H1 (cell line): ENCODE measurements around the gene BEX3. TPM values are rescaled to one million over a fixed set of nuclear protein-coding genes. Genes with fewer than 3 reads are reported as not detected.
A peak's percentile ranks its signal among the peaks of the same experiment; 100 is the strongest.

Experiments used
- CTCF ChIA-PET: fragments of 300-600 bp; sonication (Branson Sonifier 250); formaldehyde crosslinking; loops from one replicate; lab custom pipeline; 2021; ENCODE audit not compliant: partially characterized antibody; lab: Charles Lee
- POLR2A ChIA-PET: fragments of 300-600 bp; sonication (Branson Sonifier 250); formaldehyde crosslinking; loops from one replicate; lab custom pipeline; 2021; ENCODE audit warnings: inconsistent platforms; ENCODE audit not compliant: partially characterized antibody; lab: Charles Lee
- DNase-seq, 2 experiments: peaks; one replicate each; pipeline versions ENCODE4 v3.0.0 to v3.0.0-alpha.2; 2010 to 2022; ENCODE audit warnings: low spot score in 2 of 2, low read depth in 1 of 2, mixed read lengths in 1 of 2
- FAIRE-seq: peaks from 2 replicates; lab custom pipeline; 2011; peaks lifted over from hg19 to GRCh38; lab: Jason Lieb, UNC
- H2AFZ ChIP-seq: 2 replicates; pipeline ENCODE4 v1.8.1; 2012; ENCODE audit warnings: low read length, inconsistent platforms
- H2AK5ac ChIP-seq: 2 replicates; pipeline ENCODE4 v1.6.1; 2013; ENCODE audit warnings: low read depth, low read length
- H2BK120ac ChIP-seq: replicated peaks from 2 replicates; pipeline ENCODE3; 2013; ENCODE audit warnings: low read depth, low read length, inconsistent platforms
- H2BK12ac ChIP-seq: 2 replicates; pipeline ENCODE4 v1.6.1; 2013; ENCODE audit warnings: low read depth, low read length
- H2BK15ac ChIP-seq: 2 replicates; pipeline ENCODE4 v1.6.1; 2013; ENCODE audit warnings: low read length
- H2BK20ac ChIP-seq: 2 replicates; pipeline ENCODE4 v1.6.1; 2013; ENCODE audit warnings: low read length
- H2BK5ac ChIP-seq: 2 replicates; pipeline ENCODE4 v1.6.1; 2013; ENCODE audit warnings: low read depth, low read length
- H3K14ac ChIP-seq: 2 replicates; pipeline ENCODE4 v1.6.1; 2013; ENCODE audit warnings: inconsistent platforms; ENCODE audit not compliant: insufficient read length
- H3K18ac ChIP-seq: 2 replicates; pipeline ENCODE4 v1.6.1; 2013; ENCODE audit warnings: low read length; ENCODE audit errors: extremely low read depth
- H3K23ac ChIP-seq: 2 replicates; pipeline ENCODE4 v1.6.1; 2013; ENCODE audit warnings: inconsistent platforms; ENCODE audit not compliant: insufficient read length
- H3K23me2 ChIP-seq: 2 replicates; pipeline ENCODE4 v1.6.1; 2013; ENCODE audit warnings: low read depth, low read length
- H3K27ac ChIP-seq: 2 replicates; pipeline ENCODE4 v1.6.1; 2011; ENCODE audit warnings: low read depth, low read length, inconsistent platforms
- H3K27me3 ChIP-seq, 4 experiments: replicated peaks in 1 of 4; 1 replicate in 1 of 4; 2 replicates in 3 of 4; pipeline versions ENCODE4 v1.6.1 to v1.8.1; 2011 to 2013; ENCODE audit warnings: low read length in 3 of 4, mild to moderate bottlenecking in 3 of 4, inconsistent platforms in 2 of 4, mixed read lengths in 2 of 4, moderate library complexity in 1 of 4; ENCODE audit not compliant: control insufficient read depth in 3 of 4, insufficient read depth in 3 of 4; ENCODE audit errors: extremely low read depth in 1 of 4
- H3K36me3 ChIP-seq, 4 experiments: 2 replicates each; pipeline versions ENCODE4 v1.6.1 to v1.8.1; 2011 to 2013; ENCODE audit warnings: mild to moderate bottlenecking in 4 of 4, low read length in 3 of 4, moderate library complexity in 2 of 4, control low read depth in 1 of 4, inconsistent platforms in 1 of 4; ENCODE audit not compliant: insufficient read depth in 4 of 4, control insufficient read depth in 2 of 4
- H3K4ac ChIP-seq: replicated peaks from 2 replicates; pipeline ENCODE3; 2013; ENCODE audit warnings: low read length, low read depth, mixed read lengths, inconsistent platforms; ENCODE audit not compliant: insufficient read length
- H3K4me1 ChIP-seq, 4 experiments: replicated peaks in 1 of 4; 1 replicate in 1 of 4; 2 replicates in 3 of 4; pipeline versions ENCODE4 v1.6.1 to v1.8.1; 2011 to 2013; ENCODE audit warnings: low read length in 3 of 4, inconsistent platforms in 2 of 4, mixed read lengths in 1 of 4; ENCODE audit not compliant: insufficient read depth in 4 of 4, control insufficient read depth in 3 of 4
- H3K4me2 ChIP-seq, 2 experiments: 2 replicates each; pipeline versions ENCODE4 v1.6.1 to v1.8.1; 2011 to 2013; ENCODE audit warnings: low read depth in 2 of 2, low read length in 2 of 2, control low read depth in 1 of 2, inconsistent platforms in 1 of 2, mild to moderate bottlenecking in 1 of 2; ENCODE audit not compliant: insufficient read depth in 1 of 2
- H3K4me3 ChIP-seq, 4 experiments: fragments of 200-600, 300-600 bp in 1 of 4; sonication (generic), shearing (Covaris generic), sonication (Bioruptor Twin) in 1 of 4; 2 replicates each; pipeline versions ENCODE4 v1.5.1 to v1.8.1; 2011 to 2016; ENCODE audit warnings: low read length in 4 of 4, low read depth in 3 of 4, control low read depth in 2 of 4, inconsistent platforms in 2 of 4, mild to moderate bottlenecking in 2 of 4, mixed read lengths in 1 of 4, moderate library complexity in 1 of 4; ENCODE audit not compliant: insufficient read depth in 2 of 4; ENCODE audit errors: extremely low read depth in 1 of 4
- H3K56ac ChIP-seq: replicated peaks from 2 replicates; pipeline ENCODE3; 2013; ENCODE audit warnings: low read depth, mild to moderate bottlenecking, mixed read lengths, low read length, inconsistent platforms; ENCODE audit not compliant: insufficient read length
- H3K79me1 ChIP-seq: 2 replicates; pipeline ENCODE4 v1.6.1; 2013; ENCODE audit warnings: low read depth, low read length, control low read depth
- H3K79me2 ChIP-seq, 2 experiments: 2 replicates each; pipeline versions ENCODE4 v1.6.1 to v1.8.1; 2012 to 2013; ENCODE audit warnings: low read length in 2 of 2, mild to moderate bottlenecking in 2 of 2, inconsistent platforms in 1 of 2; ENCODE audit not compliant: insufficient read depth in 2 of 2, control insufficient read depth in 1 of 2
- H3K9ac ChIP-seq, 4 experiments: replicated peaks in 1 of 4; 1 replicate in 1 of 4; 2 replicates in 3 of 4; pipeline versions ENCODE4 v1.6.1 to v1.8.1; 2011 to 2013; ENCODE audit warnings: low read depth in 3 of 4, low read length in 3 of 4, control low read depth in 2 of 4, mild to moderate bottlenecking in 2 of 4, moderate library complexity in 2 of 4, inconsistent platforms in 1 of 4; ENCODE audit errors: extremely low read depth in 1 of 4
- H3K9me3 ChIP-seq, 2 experiments: 2 replicates each; pipeline versions ENCODE4 v1.6.1 to v1.8.1; 2012 to 2013; ENCODE audit warnings: mild to moderate bottlenecking in 2 of 2, moderate library complexity in 2 of 2, control low read depth in 1 of 2, inconsistent platforms in 1 of 2, low read depth in 1 of 2, low read length in 1 of 2, mixed read lengths in 1 of 2; ENCODE audit not compliant: insufficient read depth in 2 of 2
- H4K20me1 ChIP-seq, 2 experiments: replicated peaks in 1 of 2; 2 replicates each; pipeline versions ENCODE3 to v1.8.1; 2011 to 2013; ENCODE audit warnings: inconsistent platforms in 2 of 2, low read length in 2 of 2, mild to moderate bottlenecking in 1 of 2; ENCODE audit not compliant: insufficient read depth in 2 of 2, control insufficient read depth in 1 of 2
- H4K5ac ChIP-seq: 2 replicates; pipeline ENCODE4 v1.6.1; 2013; ENCODE audit warnings: low read length, low read depth, mixed read lengths, inconsistent platforms; ENCODE audit not compliant: insufficient read length
- H4K8ac ChIP-seq: 2 replicates; pipeline ENCODE4 v1.8.0; 2013; ENCODE audit warnings: mild to moderate bottlenecking, moderate library complexity, low read length, inconsistent platforms; ENCODE audit not compliant: insufficient read depth; ENCODE audit errors: extremely low read depth
- H4K91ac ChIP-seq: replicated peaks from 2 replicates; pipeline ENCODE3; 2013; ENCODE audit warnings: low read length, mixed read lengths, inconsistent platforms; ENCODE audit not compliant: insufficient read length
- NANOG ChIP-seq: IDR thresholded peaks from 2 replicates; pipeline ENCODE4 v1.6.1; 2011; ENCODE audit warnings: low read length, low read depth, mild to moderate bottlenecking, inconsistent platforms; ENCODE audit not compliant: insufficient read depth, poor library complexity, severe bottlenecking
- PHF8 ChIP-seq: fragments of 200-600 bp; sonication (generic); conservative IDR thresholded peaks from 2 replicates; pipeline ENCODE4 v1.7.1; 2012; ENCODE audit warnings: low read depth, mild to moderate bottlenecking, inconsistent platforms, low read length, moderate library complexity
- RFX5 ChIP-seq: IDR thresholded peaks from 2 replicates; pipeline ENCODE4 v1.6.1; 2011; ENCODE audit warnings: low read depth, low read length, improper control_type of control experiment, borderline replicate concordance
- SP1 ChIP-seq: IDR thresholded peaks from 2 replicates; pipeline ENCODE4 v1.6.1; 2011; ENCODE audit warnings: low read depth, low read length
- YY1 ChIP-seq: IDR thresholded peaks from 2 replicates; pipeline ENCODE4 v1.6.1; 2011; ENCODE audit warnings: low read depth, mild to moderate bottlenecking, low read length
- WGBS, 2 experiments: shearing (Covaris generic) in 1 of 2; methylation state at CpG; one replicate each; pipeline versions ENCODE4 v1.1.6 to v1.1.7; 2013 to 2015; ENCODE audit warnings: low lambda C conversion rate in 2 of 2, mixed read lengths in 2 of 2, inconsistent platforms in 1 of 2, low coverage in 1 of 2, missing lambda C conversion rate in 1 of 2; ENCODE audit not compliant: insufficient replicate concordance in 2 of 2, insufficient coverage in 1 of 2, insufficient read length in 1 of 2; ENCODE audit errors: extremely low coverage in 1 of 2, missing lambda C conversion rate in 1 of 2; 5-methylcytosine and 5-hydroxymethylcytosine counted together
- polyA plus RNA-seq, 7 experiments: library from polyadenylated mRNA; depleted of rRNA in 3 of 7; stranded (reverse) in 5 of 7; unstranded in 2 of 7; fragments of >200 nt in 5 of 7; fragments of 200-250 nt in 2 of 7; gene quantifications; 1 replicate in 5 of 7; 2 replicates in 1 of 7; 4 replicates in 1 of 7; pipeline versions ENCODE4 v1.2.1 to v1.2.3, GENCODE V29; 2011 to 2013; ENCODE audit warnings: missing spikeins in 2 of 7, mixed read lengths in 2 of 7
- total RNA-seq: library from RNA; stranded (reverse); fragmentation: NEBNext Ultra II Directional; extraction: Animal tissue kit (Norgen Biotek cat#: 25700); gene quantifications from 2 replicates; pipeline ENCODE4 v1.2.1, GENCODE V29; 2021

Gene BEX3
- total and polyA plus RNA-seq, 2 of the 8 experiments (the other 6 are each of a cell fraction or from before 2014, with no cell fraction given): 330 to 366 TPM

DNA sequence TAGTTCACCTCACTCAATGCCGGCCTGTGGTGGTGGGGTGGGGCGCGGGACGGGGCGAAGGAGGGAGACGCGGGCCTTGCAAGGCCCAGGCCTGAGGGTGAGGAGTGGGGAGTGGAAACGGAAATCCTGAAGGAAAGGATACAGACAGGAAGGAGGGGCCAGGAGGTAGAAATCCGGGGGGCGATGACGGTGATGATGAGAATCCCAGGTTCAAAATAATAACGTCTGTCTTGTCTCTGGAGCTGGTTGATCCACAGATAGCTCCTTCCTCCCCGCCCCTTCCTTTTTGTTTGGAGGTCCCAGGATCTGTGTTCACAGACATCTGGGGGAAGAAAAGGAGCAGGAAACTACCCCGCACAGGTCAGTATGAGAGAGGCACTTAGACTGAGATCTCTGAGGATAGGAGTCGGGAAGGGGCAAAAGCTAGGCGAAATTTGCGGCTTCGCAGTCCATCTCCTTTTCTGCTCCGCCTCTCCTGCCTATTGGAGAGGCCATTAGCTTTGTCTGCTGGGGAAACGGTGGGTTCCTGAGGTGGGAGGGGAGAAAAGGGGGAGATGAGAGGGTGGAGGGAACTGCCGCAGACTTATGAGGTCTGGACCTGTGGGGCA, 45.6 kb upstream of the BEX3 start:
- H3K18ac ChIP-seq: no peak overlapping the region; the same call in 1 of the 2 replicates
- H3K4me3 ChIP-seq: peak overlapping the region; percentile 33 to 61 (median 40); a peak in 7 of 8 replicates
- POLR2A ChIA-PET: interaction anchor here (0.6 to 2.2 kb wide), 5 partner anchors 10 to 430 kb away, joined by 3 to 8 read pairs (median 4); partner anchors contain the start of gene BEX2
- H2BK12ac ChIP-seq: no peak overlapping the region
- H4K8ac ChIP-seq: no peak overlapping the region
- no peaks in the 10 kb centered on the region for H3K79me1 ChIP-seq
- DNase-seq (no peak), FAIRE-seq (peak; percentile 91)
- peaks cover 0 to 4% (median 0%) of the 10 kb centered on the region in 4 experiments; a peak in 1 of 7 replicates for H3K4me1 ChIP-seq
- H4K20me1 ChIP-seq: no peaks in the 10 kb centered on the region
- H2AFZ ChIP-seq: peak overlapping the region; percentile 88
- H2BK5ac ChIP-seq: no peak overlapping the region
- CTCF ChIA-PET: interaction anchor here (0.8 kb wide), 1 partner anchor 119 kb away, joined by 3 read pairs; no protein-coding TSS in a partner anchor
- H4K91ac ChIP-seq: no peak overlapping the region
- peaks cover 5% of the 10 kb centered on the region; the same call in 1 of the 2 replicates for H3K23me2 ChIP-seq
- no peak overlapping the region for H4K5ac ChIP-seq
- H3K14ac ChIP-seq: no peak overlapping the region
- no peak overlapping the region for H2BK15ac ChIP-seq
- 0 out of 2 replicates have a peak, but pooled peaks have one; percentile 8 for TF ChIP-seq YY1
- no peak for TF ChIP-seq NANOG
- TF ChIP-seq PHF8: 0 out of 2 replicates have a peak, but pooled peaks have one; percentile 27
- no peak for TF ChIP-seq SP1
- TF ChIP-seq RFX5: no peak
- WGBS, 2 experiments: 7% methylated on average over 10 of the region's 21 CpGs; no CpG with 5 or more reads in 1 of the 2 experiments
- no peaks in the 10 kb centered on the region for H3K79me2 ChIP-seq
- no peaks in the 10 kb centered on the region for H3K36me3 ChIP-seq
- H3K27me3 ChIP-seq: no peaks in the 10 kb centered on the region
- H3K9me3 ChIP-seq: no peaks in the 10 kb centered on the region
- H3K4me2 ChIP-seq: peak overlapping the region; percentile 78 to 96
- H2BK20ac ChIP-seq: no peak overlapping the region
- no peak overlapping the region for H3K4ac ChIP-seq
- H3K23ac ChIP-seq: no peak overlapping the region
- no peak overlapping the region for H2AK5ac ChIP-seq
- no peak overlapping the region for H3K56ac ChIP-seq
- no peak overlapping the region for H3K27ac ChIP-seq
- H2BK120ac ChIP-seq: no peak overlapping the region
- peak overlapping the region in 2 of 4 experiments; percentile 8 to 30; a peak in 1 of 7 replicates for H3K9ac ChIP-seq
